ENCODE results near the gene TGM6.

TGM6 gene

GRCh38 chr20:2459981-2460751 lies 79.5 kb downstream of the TGM6 start:
- no peak for DNase-seq

- no peak for DNase-seq
Measured at GRCh38 chr20:2460752-2461424, 80.2 kb downstream of the TGM6 start.

- DNase-seq = no peak
Measured at GRCh38 chr20:2462484-2462883, 81.8 kb downstream of the TGM6 start.

- no peak for DNase-seq
Measured at GRCh38 chr20:2463616-2464365, 83.1 kb downstream of the TGM6 start.

- no peak for DNase-seq
Measured at GRCh38 chr20:2465100-2465499, 84.4 kb downstream of the TGM6 start.

- DNase-seq = no peak
Measured at GRCh38 chr20:2467412-2467811, 86.7 kb downstream of the TGM6 start.

- DNase-seq = no peak
Measured at GRCh38 chr20:2468581-2469407, 88.1 kb downstream of the TGM6 start.

GRCh38 chr20:2469991-2470422 lies 89.3 kb downstream of the TGM6 start:
- peak; percentile 31 for DNase-seq

GRCh38 chr20:2470423-2471193 lies 89.9 kb downstream of the TGM6 start, which contains the start of gene SNRPB:
TSS of gene SNRPB (minus strand) at chr20:2470789. CDS start at chr20:2470690, 99 bp downstream.
- DNase-seq = peak; percentile 99

GRCh38 chr20:2473516-2473915 lies 92.8 kb downstream of the TGM6 start:
- no peak for DNase-seq

GRCh38 chr20:2475850-2476741 lies 95.4 kb downstream of the TGM6 start:
- no peak for DNase-seq

- DNase-seq = no peak
Measured at GRCh38 chr20:2476742-2477615, 96.3 kb downstream of the TGM6 start.

- no peak for DNase-seq
Measured at GRCh38 chr20:2480381-2480780, 99.7 kb downstream of the TGM6 start.

All from NCI-H1694 treated with DMSO at 0.1 percent for 48 hours (cell line).